Cerebellar nuclear complex (tissue), 1 donor: Measurements from ENCODE around the gene SCAPER.
"Not testable (repeated sequence)": the region's sequence is repeated elsewhere in the genome, so short reads cannot be mapped to it uniquely, and the experiment has no call there.

Source experiments
- DNase-seq, 2 experiments: peaks; one replicate each; lab custom pipeline; 2025; lab: John Stamatoyannopoulos, UW

The SCAPER gene

DNA sequence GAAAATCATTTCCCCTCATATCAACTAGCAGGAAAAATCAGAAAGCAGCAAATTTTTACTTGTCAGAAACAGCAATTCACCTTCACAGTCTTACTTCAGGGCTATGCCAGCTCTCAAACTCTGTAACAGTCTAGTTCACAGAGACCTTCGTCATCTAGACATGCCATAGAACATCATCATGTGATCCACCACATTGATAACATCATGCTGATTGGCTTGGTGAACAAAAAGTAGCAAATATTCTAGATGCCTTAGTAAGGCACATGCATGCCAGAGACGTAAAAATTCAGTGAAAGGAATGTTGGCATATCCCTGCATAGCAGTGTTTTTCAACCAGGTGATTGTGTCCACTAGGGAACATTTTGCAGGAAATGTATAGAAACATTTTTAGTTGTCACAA is 8.6 kb upstream of the SCAPER start:
- no peak for DNase-seq

GRCh38 chr15:76912430-76912829 is 7.3 kb upstream of the SCAPER start:
- DNase-seq = no peak

DNA sequence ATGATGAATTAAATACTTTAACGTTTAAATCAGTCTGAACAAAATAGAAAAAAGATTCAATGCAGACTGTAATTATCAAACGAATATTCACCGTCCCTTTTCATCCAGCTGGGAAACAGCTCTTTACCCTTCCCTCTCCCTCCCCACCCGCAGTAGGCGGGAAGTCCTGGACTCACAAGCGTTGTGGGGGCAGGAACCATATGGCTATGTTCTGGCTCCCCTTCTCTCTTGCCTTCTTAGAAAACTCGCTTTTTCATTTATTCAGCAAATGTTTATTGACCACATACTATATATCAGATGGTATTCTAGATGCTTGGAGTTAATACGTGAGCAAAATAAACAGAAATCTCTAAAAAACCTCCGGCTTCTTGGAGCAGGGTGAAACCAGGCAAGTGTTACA is 715 bp upstream of the SCAPER start:
- peak in 1 of 2 experiments; percentile 16 for DNase-seq

DNA sequence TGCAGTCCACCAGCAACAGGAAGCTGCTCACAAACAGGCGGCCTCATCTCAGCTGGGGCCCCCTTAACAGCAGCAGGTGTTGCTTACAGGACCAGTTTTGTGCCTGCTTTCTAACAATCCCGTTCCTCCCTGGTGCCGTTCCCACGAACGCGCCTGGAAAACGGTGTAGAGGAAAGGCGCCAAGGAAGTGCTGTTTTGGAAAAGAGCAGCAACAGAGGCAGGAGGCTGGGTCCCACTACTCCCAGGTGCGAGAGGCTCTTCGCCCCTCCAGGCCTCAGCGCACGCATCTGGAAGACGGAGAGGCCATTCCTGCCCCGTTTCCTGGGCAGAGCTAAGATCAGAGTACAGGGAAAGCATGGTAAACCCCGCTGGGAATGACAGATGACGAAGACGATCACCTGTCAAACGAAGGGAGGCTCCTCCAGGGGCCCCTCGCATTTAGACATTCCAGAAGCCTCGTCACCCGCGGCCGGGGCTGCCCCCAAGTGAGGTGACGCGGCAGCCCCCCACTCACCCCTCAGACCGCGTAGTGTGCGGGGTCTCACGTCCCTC is 603 bp downstream of the SCAPER start:
- DNase-seq = peak in 1 of 2 experiments; percentile 25

DNA sequence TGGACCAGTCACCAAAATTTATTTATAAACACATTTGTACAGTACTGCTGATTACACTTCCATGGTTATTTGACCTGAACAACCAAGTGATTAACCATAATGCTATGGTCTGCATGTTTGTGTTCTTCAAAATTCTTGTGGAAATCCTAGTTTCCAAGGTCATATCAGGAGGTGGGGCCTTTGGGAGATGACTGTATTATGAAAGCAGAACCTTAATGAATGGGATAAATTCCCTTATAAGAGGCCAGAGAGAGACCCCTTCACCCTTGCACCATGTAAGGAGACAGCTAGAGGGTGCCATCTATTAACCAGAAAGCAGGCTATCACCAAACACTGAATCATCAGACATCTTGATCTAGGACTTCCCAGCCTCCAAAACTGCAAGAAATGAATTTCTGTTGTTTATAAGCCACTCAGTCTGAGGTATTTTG is 1.9 kb downstream of the SCAPER start:
- DNase-seq = no peak

- DNase-seq = no peak
These were observed 3.2 kb downstream of the SCAPER start for GRCh38 chr15:76901965-76902364.

DNA sequence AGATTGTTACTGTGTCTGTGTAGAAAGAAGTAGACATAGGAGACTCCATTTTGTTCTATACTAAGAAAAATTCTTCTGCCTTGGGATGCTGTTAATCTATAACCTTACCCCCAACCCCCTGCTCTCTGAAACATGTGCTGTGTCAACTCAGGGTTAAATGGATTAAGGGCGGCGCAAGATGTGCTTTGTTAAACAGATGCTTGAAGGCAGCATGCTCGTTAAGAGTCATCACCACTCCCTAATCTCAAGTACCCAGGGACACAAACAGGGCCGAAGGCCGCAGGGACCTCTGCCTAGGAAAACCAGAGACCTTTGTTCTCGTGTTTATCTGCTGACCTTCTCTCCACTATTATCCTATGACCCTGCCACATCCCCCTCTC is 5.2 kb downstream of the SCAPER start:
- DNase-seq = not testable (repeated sequence)

GRCh38 chr15:76899176-76899930 is 5.8 kb downstream of the SCAPER start:
- DNase-seq = not testable (repeated sequence)

GRCh38 chr15:76898102-76898501 is 7.0 kb downstream of the SCAPER start:
- DNase-seq = no peak

DNA sequence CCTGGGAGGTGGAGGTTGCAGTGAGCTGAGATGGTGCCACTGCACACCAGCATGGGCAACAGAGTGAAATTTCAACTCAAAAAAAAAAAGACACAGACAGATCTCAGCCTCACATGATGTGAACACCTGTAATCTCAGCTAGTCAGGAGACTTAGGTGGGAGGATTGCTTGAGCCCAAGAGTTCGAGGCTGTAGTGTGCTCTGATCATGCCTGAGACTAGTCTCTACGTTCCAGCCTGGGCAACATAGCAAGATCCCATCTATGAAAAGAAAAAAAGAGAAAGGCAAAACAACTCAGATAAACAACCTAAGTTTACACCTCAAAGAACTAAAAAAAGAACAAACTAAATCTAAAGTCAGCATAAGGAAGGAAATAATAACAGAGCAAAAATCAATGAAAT is 11.0 kb downstream of the SCAPER start:
- DNase-seq = no peak

- DNase-seq = not testable (repeated sequence)
These were observed 12.3 kb downstream of the SCAPER start for GRCh38 chr15:76892836-76893235.

GRCh38 chr15:76887280-76888141 is 17.6 kb downstream of the SCAPER start:
- not testable (repeated sequence) for DNase-seq

- DNase-seq = no peak
These were observed 19.9 kb downstream of the SCAPER start for GRCh38 chr15:76885212-76885611.

- no peak for DNase-seq
These were observed 29.2 kb downstream of the SCAPER start for GRCh38 chr15:76875911-76876310.

DNA sequence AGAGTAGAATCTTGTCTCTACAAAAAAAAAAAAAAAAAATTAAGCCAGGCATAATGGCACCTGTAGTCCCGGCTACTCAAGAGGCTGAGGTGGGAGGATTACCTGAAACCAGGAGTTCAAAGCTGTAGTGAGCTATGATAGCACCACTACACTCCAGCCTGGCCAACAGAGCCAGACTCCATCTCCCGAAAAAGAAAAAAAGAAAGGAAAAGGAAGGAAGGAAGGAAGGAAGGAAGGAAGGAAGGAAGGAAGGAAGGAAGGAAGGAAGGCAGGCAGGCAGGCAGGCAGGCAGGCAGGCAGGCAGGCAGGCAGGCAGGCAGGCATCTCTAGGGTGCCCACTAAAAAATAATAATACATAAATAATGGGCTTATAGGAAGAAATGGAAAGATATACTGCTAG is 32.1 kb downstream of the SCAPER start:
- not testable (repeated sequence) for DNase-seq

DNA sequence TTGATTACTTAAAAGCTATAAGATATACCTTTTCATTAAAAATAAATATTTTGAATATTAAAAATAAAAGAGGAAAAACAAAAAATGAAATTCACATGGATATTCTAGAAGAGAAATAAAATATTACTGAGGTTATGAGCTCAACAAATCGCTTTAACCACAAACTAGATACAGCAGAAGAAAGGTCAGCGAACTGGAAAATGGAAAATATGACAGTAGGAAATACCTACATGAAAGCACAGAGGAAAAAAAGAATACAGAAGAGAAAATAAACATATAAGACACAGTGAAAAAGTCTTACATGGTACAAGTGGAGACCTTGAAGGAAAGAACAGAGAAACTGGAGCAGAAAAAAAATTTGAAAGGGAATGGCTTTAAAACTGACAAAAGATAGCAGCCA is 33.2 kb downstream of the SCAPER start:
- DNase-seq = no peak

- no peak for DNase-seq
These were observed 36.4 kb downstream of the SCAPER start for GRCh38 chr15:76868740-76869139.

DNA sequence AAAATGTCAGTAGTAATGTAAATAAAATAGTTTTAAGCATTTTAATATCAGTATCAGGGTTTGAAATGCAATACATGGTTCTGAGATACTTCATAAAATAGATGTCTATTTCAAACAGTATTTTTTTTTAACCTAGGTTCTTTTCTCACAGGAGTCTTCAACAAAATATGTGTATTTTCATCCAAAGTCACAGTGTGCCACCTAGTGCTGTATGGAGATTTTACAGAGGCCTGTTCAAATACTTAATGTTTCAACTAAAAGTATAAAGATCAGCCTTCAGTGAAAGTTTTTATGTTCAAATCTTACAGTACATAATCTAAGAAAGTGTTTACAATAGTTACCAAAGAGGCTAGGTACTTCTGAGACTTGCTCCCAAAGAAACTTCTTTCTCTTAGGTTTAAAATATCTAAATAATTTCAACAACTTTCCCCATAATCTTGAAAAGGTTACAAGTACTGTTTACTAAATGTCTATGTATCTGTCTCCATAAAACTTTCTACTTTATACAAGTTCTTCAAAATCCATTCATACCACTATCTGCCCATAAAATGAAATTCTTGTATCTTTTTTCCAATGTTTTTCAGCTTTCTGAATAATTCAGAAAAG is 38.3 kb downstream of the SCAPER start:
- peak in 1 of 2 experiments; percentile 2 for DNase-seq

- no peak for DNase-seq
These were observed 39.1 kb downstream of the SCAPER start for GRCh38 chr15:76866008-76866407.

- DNase-seq = no peak
These were observed 39.6 kb downstream of the SCAPER start for GRCh38 chr15:76865548-76865991.

GRCh38 chr15:76864586-76864985 is 40.6 kb downstream of the SCAPER start:
- DNase-seq = no peak

- no peak for DNase-seq
These were observed 41.4 kb downstream of the SCAPER start for GRCh38 chr15:76863693-76864092.
